Measurements from ENCODE around the gene ACTC1. TPM values are rescaled to one million over a fixed set of nuclear protein-coding genes. Genes with fewer than 3 reads are reported as not detected.

ACTC1 gene
- total and polyA plus RNA-seq, 12 donors, result 3,470 to 17,444 (median 12,633) TPM

- peaks cover 0 to 48% (median 20%) of the 10 kb centered on the region in 7 donors for H3K27me3 ChIP-seq
- peak overlapping the region in 9 of 10 donors; percentile 41 to 65 (median 59) for H3K4me3 ChIP-seq
- intact Hi-C loops (cut with DNase I), result loop anchor here in 2 of 10 donors (5.0 to 10.0 kb wide), 2 partner anchors 79 to 113 kb away; no protein-coding TSS in a partner anchor
- 39 to 53% methylated on average over 3 of the region's 3 CpGs for WGBS, 2 donors
- H3K4me1 ChIP-seq, result peaks cover 0 to 13% (median 0%) of the 10 kb centered on the region in 9 donors
- DNase-seq (no peak), ATAC-seq (no peak)
- H3K27ac ChIP-seq, result peak overlapping the region in 8 of 10 donors; percentile 36 to 97 (median 94)
- H3K9me3 ChIP-seq, result no peaks in the 10 kb centered on the region
- TF ChIP-seq CTCF (IDR thresholded peaks at IDR 0.05), result no peak
- H3K36me3 ChIP-seq, result peaks cover 0 to 32% (median 9%) of the 10 kb centered on the region in 9 donors
Measured at GRCh38 chr15:34791701-34792100, 3.6 kb downstream of the ACTC1 start.

- DNase-seq (no peak), ATAC-seq (no peak)
- Histone ChIP-seq H3K27ac (peak overlapping the region in 4 of 10 donors; percentile 15 to 94 (median 34)), H3K9me3 (no peaks in the 10 kb centered on the region), H3K27me3 (peaks cover 0 to 32% (median 9%) of the 10 kb centered on the region in 7 donors), H3K4me3 (peak overlapping the region in 3 of 10 donors; percentile 26 to 65 (median 62)), H3K36me3 (peaks cover 0 to 32% (median 9%) of the 10 kb centered on the region in 9 donors), H3K4me1 (peaks cover 0 to 7% (median 0%) of the 10 kb centered on the region in 9 donors)
- no peak for TF ChIP-seq CTCF (IDR thresholded peaks at IDR 0.05)
- intact Hi-C loops (cut with DNase I), result loop anchor here in 2 of 10 donors (5.0 to 10.0 kb wide), 2 partner anchors 78 to 115 kb away; no protein-coding TSS in a partner anchor
- WGBS, 2 donors, result 50 to 67% methylated on average over 6 of the region's 6 CpGs
Measured at GRCh38 chr15:34790121-34790520, 5.2 kb downstream of the ACTC1 start.

- WGBS, 2 donors, result 37 to 48% methylated on average over 7 of the region's 7 CpGs
- ATAC-seq (peak; percentile 7 to 48 (median 26)), DNase-seq (no peak)
- no peak for TF ChIP-seq CTCF (IDR thresholded peaks at IDR 0.05)
- Histone ChIP-seq H3K9me3 (no peaks in the 10 kb centered on the region), H3K27me3 (peaks cover 0 to 24% (median 2%) of the 10 kb centered on the region in 7 donors), H3K4me1 (no peaks in the 10 kb centered on the region), H3K27ac (peak overlapping the region in 1 of 10 donors; percentile 0), H3K4me3 (no peak overlapping the region), H3K36me3 (peaks cover 0 to 32% (median 9%) of the 10 kb centered on the region in 9 donors)
- intact Hi-C loops (cut with DNase I), result loop anchor here in 2 of 10 donors (5.0 to 10.0 kb wide), 2 partner anchors 65 to 67 kb away; no protein-coding TSS in a partner anchor
Measured at GRCh38 chr15:34789326-34789725, 6.0 kb downstream of the ACTC1 start.

- Histone ChIP-seq H3K36me3 (peaks cover 0 to 12% (median 0%) of the 10 kb centered on the region in 9 donors), H3K9me3 (peaks cover 0 to 5% (median 0%) of the 10 kb centered on the region in 11 donors), H3K4me3 (no peak overlapping the region), H3K4me1 (no peaks in the 10 kb centered on the region), H3K27me3 (no peaks in the 10 kb centered on the region), H3K27ac (no peak overlapping the region)
- no peak for DNase-seq
- intact Hi-C loops (cut with DNase I), result loop anchor here in 2 of 10 donors (5.0 to 10.0 kb wide), 2 partner anchors 61 to 64 kb away; no protein-coding TSS in a partner anchor
- 73 to 79% methylated on average over 2 of the region's 2 CpGs for WGBS, 2 donors
- ATAC-seq, result no peak
- TF ChIP-seq CTCF (IDR thresholded peaks at IDR 0.05), result no peak
Measured at GRCh38 chr15:34786206-34786605, 9.1 kb downstream of the ACTC1 start.

Data from heart right ventricle (tissue), 16 donors.